OCI-LY7 (cell line): ENCODE data around the gene CKAP2L.
A peak's percentile ranks its signal among the peaks of the same experiment; 100 is the strongest.

Experiments
- CTCF ChIP-seq: fragments of 200-600 bp; sonication (generic); conservative IDR thresholded peaks from 2 replicates; pipeline ENCODE4 v1.5.1; 2014; ENCODE audit warnings: mild to moderate bottlenecking, antibody characterized with exemption, low read length, moderate library complexity, mixed read lengths
- EZH2phosphoT487 ChIP-seq: fragments of 200-600 bp; sonication (generic); IDR thresholded peaks from 2 replicates; pipeline ENCODE4 v1.6.1; 2018; ENCODE audit warnings: low read depth, borderline replicate concordance, mild to moderate bottlenecking, mixed run types, antibody characterized with exemption, low read length, moderate library complexity, mixed read lengths

GRCh38 chr2:112749755-112750559 is 14.5 kb downstream of the CKAP2L start:
- TF ChIP-seq CTCF (peak; percentile 96), EZH2phosphoT487 (no peak)
